ENCODE results near the gene CYP4F3.
A peak's percentile ranks its signal among the peaks of the same experiment; 100 is the strongest.
"Not testable (repeated sequence)": the region's sequence is repeated elsewhere in the genome, so short reads cannot be mapped to it uniquely, and the experiment has no call there.

Gene CYP4F3, protein sequence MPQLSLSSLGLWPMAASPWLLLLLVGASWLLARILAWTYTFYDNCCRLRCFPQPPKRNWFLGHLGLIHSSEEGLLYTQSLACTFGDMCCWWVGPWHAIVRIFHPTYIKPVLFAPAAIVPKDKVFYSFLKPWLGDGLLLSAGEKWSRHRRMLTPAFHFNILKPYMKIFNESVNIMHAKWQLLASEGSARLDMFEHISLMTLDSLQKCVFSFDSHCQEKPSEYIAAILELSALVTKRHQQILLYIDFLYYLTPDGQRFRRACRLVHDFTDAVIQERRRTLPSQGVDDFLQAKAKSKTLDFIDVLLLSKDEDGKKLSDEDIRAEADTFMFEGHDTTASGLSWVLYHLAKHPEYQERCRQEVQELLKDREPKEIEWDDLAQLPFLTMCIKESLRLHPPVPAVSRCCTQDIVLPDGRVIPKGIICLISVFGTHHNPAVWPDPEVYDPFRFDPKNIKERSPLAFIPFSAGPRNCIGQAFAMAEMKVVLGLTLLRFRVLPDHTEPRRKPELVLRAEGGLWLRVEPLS

DNA sequence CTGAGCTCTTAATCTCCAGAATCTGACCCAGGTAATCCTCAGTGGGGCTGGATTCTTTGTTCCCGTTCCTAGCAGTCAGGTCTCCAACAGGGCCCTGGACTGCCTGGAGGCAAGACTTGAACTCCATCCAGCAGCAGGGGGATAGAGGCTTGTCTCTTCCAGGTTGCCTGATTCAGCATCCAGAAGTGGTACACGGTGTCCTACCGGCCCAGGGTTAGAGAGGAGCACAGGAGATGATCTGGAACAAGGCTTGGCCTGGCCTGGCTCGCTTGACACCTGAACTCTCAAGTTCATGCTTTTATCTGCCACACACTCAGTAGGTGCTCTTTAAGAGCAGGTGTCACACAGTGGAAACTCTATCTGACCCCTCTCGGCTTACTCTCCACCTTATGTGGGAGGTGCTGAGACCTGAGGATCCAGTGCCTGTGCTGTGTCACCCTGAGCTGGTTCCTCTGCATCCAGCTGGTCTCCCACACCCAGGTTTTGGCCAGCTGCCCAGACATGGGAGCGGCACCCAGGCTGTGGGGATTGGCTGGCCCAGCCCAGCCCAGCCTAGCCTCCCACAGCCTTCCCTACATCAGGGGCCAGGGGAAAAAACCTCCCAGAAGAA, at the start of gene CYP4F3:
Gene CYP4F3 (plus strand): TSS at position 604 of the 610 bp plus-strand sequence. CDS start 519 bp downstream, outside the sequence.
- no peak for DNase-seq

- DNase-seq: no peak
These were observed 48.9 kb upstream of the CYP4F3 start for GRCh38 chr19:15591796-15592195.

DNA sequence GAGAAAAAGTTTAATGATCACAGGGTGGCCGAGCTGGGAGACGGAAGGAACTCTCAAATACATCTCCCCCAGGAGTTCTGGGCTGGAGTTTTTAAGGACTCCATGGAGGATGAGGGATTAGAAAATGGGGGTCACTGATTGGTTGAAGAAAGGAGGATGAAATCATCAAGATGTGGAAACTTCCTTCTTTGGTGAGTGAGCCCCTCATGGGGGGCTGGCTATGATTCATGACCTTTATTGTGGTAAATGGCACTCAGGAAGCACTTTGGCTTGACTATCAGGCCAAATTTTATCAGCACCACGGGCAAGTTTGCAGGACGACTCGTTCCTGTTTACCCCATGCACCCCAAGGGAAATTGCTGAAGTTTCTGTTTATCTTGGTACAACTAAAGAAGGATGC, 48.2 kb upstream of the CYP4F3 start:
- DNase-seq: not testable (repeated sequence)

DNA sequence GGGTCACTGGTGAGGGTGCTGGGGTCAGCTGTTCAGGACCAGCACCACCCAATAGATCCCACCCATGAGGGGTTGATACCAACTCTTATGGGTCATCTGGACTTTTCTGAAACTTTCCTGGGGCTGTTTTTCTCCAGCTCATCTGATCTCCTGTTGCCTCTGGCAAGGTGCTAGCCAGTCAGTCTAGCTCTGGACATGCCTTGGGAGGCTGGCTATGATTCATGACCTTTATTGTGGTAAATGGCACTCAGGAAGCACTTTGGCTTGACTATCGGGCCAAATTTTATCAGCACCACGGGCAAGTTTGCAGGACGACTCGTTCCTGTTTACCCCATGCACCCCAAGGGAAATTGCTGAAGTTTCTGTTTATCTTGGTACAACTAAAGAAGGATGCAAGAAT, 46.9 kb upstream of the CYP4F3 start:
- not testable (repeated sequence) for DNase-seq

- no peak for DNase-seq
These were observed 45.6 kb upstream of the CYP4F3 start for GRCh38 chr19:15595069-15595468.

- not testable (repeated sequence) for DNase-seq
These were observed 32.4 kb upstream of the CYP4F3 start for GRCh38 chr19:15607978-15608925.

- no peak for DNase-seq
These were observed 31.4 kb upstream of the CYP4F3 start for GRCh38 chr19:15609261-15609660.

- DNase-seq: no peak
These were observed 28.4 kb upstream of the CYP4F3 start for GRCh38 chr19:15612342-15612741.

- no peak for DNase-seq
These were observed 27.4 kb upstream of the CYP4F3 start for GRCh38 chr19:15613338-15613737.

GRCh38 chr19:15614507-15615379, 26.0 kb upstream of the CYP4F3 start, which contains the start of gene CYP4F8:
TSS of gene CYP4F8 (plus strand) at chr19:15615218. CDS start at chr19:15615617, 399 bp downstream.
- no peak for DNase-seq

DNA sequence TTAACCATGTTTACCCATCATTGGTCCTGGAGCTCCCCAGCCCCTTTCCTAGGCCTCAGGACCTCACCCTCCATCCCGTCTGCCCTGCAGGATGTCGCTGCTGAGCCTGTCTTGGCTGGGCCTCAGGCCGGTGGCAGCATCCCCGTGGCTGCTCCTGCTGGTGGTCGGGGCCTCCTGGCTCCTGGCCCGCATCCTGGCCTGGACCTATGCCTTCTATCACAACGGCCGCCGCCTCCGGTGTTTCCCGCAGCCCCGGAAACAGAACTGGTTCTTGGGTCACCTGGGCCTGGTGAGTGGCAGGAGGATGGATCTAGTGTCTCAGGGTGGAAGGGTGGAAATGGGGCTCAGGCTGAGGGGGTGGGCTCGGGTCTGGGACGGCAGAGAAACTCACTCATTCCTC, 25.2 kb upstream of the CYP4F3 start:
- no peak for DNase-seq

- no peak for DNase-seq
These were observed 24.5 kb upstream of the CYP4F3 start for GRCh38 chr19:15616183-15616582.

- DNase-seq: no peak
These were observed 23.9 kb upstream of the CYP4F3 start for GRCh38 chr19:15616627-15617270.

- no peak for DNase-seq
These were observed 22.4 kb upstream of the CYP4F3 start for GRCh38 chr19:15618321-15618720.

DNA sequence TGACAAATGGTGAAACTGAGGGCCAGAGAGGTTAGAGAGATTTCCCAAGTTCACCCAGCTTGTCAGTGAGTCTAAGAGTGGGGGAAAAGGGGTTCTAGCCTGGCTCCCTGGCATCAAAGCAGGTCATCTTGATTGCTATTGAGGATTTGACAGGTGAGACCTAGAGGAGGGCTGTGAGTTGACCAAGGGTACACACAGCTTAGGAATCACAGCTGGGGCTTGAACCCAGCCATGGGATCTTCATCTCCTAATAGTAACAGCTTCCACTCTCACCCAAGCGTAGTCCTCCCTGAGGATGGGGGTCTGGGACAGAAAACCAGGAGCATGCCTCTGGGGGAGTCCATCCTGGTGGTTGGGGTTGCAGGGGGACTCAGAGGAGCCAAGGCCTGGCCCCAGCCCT, 18.9 kb upstream of the CYP4F3 start:
- no peak for DNase-seq

GRCh38 chr19:15622991-15623390, 17.7 kb upstream of the CYP4F3 start:
- DNase-seq: no peak

GRCh38 chr19:15623711-15624318, 16.9 kb upstream of the CYP4F3 start:
- no peak for DNase-seq

DNA sequence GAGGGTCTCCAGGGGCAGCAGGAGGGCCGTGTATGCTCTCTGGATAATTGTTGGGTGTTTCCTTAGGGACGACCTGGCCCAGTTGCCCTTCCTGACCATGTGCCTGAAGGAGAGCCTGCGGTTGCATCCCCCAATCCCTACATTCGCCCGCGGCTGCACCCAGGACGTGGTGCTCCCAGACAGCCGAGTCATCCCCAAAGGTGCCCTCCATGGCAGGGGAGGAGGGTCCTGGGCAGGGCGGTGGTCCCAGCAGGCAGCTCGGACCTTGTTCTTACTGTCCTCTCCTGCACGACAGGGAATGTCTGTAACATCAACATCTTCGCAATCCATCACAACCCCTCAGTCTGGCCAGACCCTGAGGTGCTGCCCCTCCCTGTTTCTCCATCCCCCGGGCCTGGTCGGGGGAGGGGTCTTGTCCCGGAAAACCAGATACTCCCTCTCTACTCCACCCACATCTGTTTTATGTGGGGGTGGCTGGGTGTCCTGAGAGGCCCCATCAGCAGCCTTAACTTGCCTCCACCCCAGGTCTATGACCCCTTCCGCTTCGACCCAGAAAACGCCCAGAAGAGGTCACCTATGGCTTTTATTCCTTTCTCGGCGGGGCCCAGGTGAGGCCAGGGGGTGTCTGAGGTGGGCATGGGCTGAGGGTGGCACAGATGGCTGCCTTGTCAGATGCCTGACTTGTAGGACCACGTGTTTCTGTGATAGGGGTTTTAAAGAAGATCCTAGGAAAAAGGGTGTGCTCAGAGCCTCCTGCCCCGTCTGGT, 12.3 kb upstream of the CYP4F3 start:
- no peak for DNase-seq

DNA sequence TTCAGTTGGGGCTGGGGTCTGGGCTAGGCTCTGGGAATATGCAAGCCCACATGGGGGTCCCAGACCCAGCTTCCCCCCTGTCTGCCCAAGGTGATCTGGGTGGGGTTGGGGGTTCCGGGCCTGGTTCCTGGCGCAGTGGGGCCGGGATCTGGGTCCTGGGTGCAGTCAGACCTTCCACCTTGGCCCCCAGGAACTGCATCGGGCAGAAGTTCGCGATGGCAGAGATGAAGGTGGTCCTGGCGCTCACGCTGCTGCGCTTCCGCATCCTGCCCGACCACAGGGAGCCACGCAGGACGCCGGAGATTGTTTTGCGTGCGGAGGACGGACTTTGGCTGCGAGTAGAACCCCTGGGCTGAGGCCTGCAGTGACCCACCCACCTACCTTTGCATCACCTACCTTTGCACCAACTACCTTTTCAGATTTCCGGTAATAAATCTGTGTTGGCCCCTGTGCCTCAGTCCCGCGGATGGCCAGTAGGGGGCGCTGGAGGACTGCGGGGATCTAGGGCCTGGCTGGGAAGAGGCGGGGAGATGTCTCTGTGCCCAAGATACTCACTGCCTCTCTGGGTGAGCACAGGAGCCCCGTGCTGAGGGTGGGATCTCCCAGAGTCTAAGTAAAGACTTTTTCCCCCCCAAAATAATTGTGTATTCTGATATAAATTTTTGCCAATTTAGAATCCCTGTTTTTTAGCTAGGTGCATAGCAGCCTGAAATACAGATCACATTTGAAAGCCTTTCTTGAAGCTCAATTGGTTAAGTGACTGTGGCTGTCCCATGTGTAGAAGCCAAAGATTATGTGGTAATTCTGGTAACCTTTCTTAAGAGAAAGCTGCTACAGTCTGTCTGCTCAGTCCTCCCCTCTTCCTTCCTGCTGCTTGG, 11.5 kb upstream of the CYP4F3 start:
- peak; percentile 93 for DNase-seq

Data from activated CD4-positive, CD25-positive, alpha-beta regulatory T cell treated with anti-CD3 and anti-CD28 coated beads, Interleukin-2, amount 50 U/mL, for 72 hours (primary cell).